SU-DHL-6 (cell line): Measurements from ENCODE around the gene NLGN1.

Experiments used
- EZH2phosphoT487 ChIP-seq: fragments of 200-600 bp; sonication (generic), shearing (Covaris generic); conservative IDR thresholded peaks from 2 replicates; pipeline ENCODE4 v1.6.1; 2018; ENCODE audit warnings: mild to moderate bottlenecking, antibody characterized with exemption, low read length, moderate library complexity, mixed read lengths
- TF ChIP-seq, protein P1 (sequence below): fragments of 200-600 bp; sonication (generic); IDR thresholded peaks from one replicate; pipeline ENCODE4 v1.5.1; 2017; ENCODE audit warnings: antibody characterized with exemption, mild to moderate bottlenecking, low read length, moderate library complexity; ENCODE audit not compliant: insufficient read depth, poor library complexity, severe bottlenecking

DNA sequence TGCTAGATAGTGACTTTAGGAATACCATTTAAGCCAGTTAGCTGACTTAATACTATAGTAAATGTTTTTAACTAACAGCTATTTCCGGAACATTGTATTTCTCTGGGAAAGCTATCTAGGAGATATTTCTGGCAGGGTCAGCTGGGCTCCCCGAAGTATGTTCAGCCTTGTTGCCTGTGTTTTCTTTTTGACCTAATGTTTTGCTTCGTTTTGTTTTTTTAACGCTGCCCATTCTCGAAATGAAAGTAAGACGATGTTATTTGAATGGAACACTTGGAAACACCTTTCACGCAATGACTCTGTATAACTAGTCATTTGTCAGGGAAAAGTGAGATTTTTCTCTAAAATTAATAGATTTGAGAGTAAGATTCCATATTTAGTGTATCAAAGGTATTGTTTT is 758.7 kb downstream of the NLGN1 start:
- TF ChIP-seq, protein P1, sequence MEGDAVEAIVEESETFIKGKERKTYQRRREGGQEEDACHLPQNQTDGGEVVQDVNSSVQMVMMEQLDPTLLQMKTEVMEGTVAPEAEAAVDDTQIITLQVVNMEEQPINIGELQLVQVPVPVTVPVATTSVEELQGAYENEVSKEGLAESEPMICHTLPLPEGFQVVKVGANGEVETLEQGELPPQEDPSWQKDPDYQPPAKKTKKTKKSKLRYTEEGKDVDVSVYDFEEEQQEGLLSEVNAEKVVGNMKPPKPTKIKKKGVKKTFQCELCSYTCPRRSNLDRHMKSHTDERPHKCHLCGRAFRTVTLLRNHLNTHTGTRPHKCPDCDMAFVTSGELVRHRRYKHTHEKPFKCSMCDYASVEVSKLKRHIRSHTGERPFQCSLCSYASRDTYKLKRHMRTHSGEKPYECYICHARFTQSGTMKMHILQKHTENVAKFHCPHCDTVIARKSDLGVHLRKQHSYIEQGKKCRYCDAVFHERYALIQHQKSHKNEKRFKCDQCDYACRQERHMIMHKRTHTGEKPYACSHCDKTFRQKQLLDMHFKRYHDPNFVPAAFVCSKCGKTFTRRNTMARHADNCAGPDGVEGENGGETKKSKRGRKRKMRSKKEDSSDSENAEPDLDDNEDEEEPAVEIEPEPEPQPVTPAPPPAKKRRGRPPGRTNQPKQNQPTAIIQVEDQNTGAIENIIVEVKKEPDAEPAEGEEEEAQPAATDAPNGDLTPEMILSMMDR, result no peak
- TF ChIP-seq EZH2phosphoT487, result no peak
